GM23338 (cell line): ENCODE results near the gene WDR5B. TPM values are rescaled to one million over a fixed set of nuclear protein-coding genes. Genes with fewer than 3 reads are reported as not detected.

Source experiments
- ATAC-seq: fragments of 200-7000 bp; cut with Tn5 transposase; 3 replicates; pipeline ENCODE4 v1.9.1; 2020
- DNase-seq: peaks from one replicate; pipeline ENCODE4 v3.0.0-alpha.2; 2015; ENCODE audit warnings: low spot score
- H2AFZ ChIP-seq: fragments of 200-600 bp; sonication (generic); 2 replicates; pipeline ENCODE4 v1.8.0; 2016; ENCODE audit warnings: antibody characterized with exemption, mild to moderate bottlenecking, moderate library complexity
- H3F3A ChIP-seq: fragments of 200-600 bp; sonication (generic); replicated peaks from 2 replicates; pipeline ENCODE4 v1.8.0; 2017; ENCODE audit warnings: antibody characterized with exemption, mixed run types, low read depth
- H3K27ac ChIP-seq: fragments of 200-600 bp; sonication (generic); 2 replicates; pipeline ENCODE4 v1.6.1; 2016; ENCODE audit warnings: low read depth
- H3K27me3 ChIP-seq: fragments of 200-600 bp; sonication (generic); 2 replicates; pipeline ENCODE4 v1.8.0; 2016; ENCODE audit warnings: mild to moderate bottlenecking, mixed run types, moderate library complexity; ENCODE audit not compliant: insufficient read depth
- H3K36me3 ChIP-seq: fragments of 200-600 bp; sonication (generic); 2 replicates; pipeline ENCODE4 v1.8.0; 2016; ENCODE audit warnings: mild to moderate bottlenecking; ENCODE audit not compliant: insufficient read depth
- H3K4me1 ChIP-seq: fragments of 200-600 bp; sonication (generic); 2 replicates; pipeline ENCODE4 v1.8.0; 2016; ENCODE audit warnings: mild to moderate bottlenecking, moderate library complexity; ENCODE audit not compliant: insufficient read depth
- H3K4me2 ChIP-seq: fragments of 200-600 bp; sonication (generic); 2 replicates; pipeline ENCODE4 v1.7.1; 2017; ENCODE audit warnings: mixed run types
- H3K4me3 ChIP-seq: fragments of 200-600 bp; sonication (generic); 2 replicates; pipeline ENCODE4 v1.6.1; 2016; ENCODE audit warnings: mixed run types
- H3K79me2 ChIP-seq: fragments of 200-600 bp; sonication (generic); replicated peaks from 2 replicates; pipeline ENCODE4 v1.8.0; 2017; ENCODE audit warnings: mild to moderate bottlenecking; ENCODE audit not compliant: insufficient read depth
- H3K9me2 ChIP-seq: fragments of 200-600 bp; sonication (generic); 2 replicates; pipeline ENCODE4 v1.8.0; 2017; ENCODE audit not compliant: insufficient read depth
- H4K20me1 ChIP-seq: fragments of 200-600 bp; sonication (generic); replicated peaks from 2 replicates; pipeline ENCODE4 v1.8.0; 2017; ENCODE audit warnings: mild to moderate bottlenecking; ENCODE audit not compliant: insufficient read depth
- H3K27ac Mint-ChIP-seq: 2 replicates; pipeline ENCODE4 v1.8.0; 2020; ENCODE audit warnings: inconsistent platforms, mild to moderate bottlenecking, moderate library complexity, mixed read lengths
- H3K27me3 Mint-ChIP-seq: 3 replicates; pipeline ENCODE4 v1.8.0; 2022; ENCODE audit warnings: low read depth, mild to moderate bottlenecking, moderate library complexity, mixed read lengths, inconsistent platforms; ENCODE audit not compliant: insufficient read depth, poor library complexity
- H3K36me3 Mint-ChIP-seq: 3 replicates; pipeline ENCODE4 v1.8.0; 2021; ENCODE audit warnings: low read depth, mild to moderate bottlenecking, inconsistent platforms, moderate library complexity, mixed read lengths
- H3K4me1 Mint-ChIP-seq: 3 replicates; pipeline ENCODE4 v1.8.0; 2020; ENCODE audit warnings: mild to moderate bottlenecking, inconsistent platforms, mixed read lengths
- H3K4me3 Mint-ChIP-seq: 3 replicates; pipeline ENCODE4 v1.8.0; 2021; ENCODE audit warnings: moderate library complexity, mild to moderate bottlenecking, inconsistent platforms, mixed read lengths
- H3K9me3 Mint-ChIP-seq: 3 replicates; pipeline ENCODE4 v1.8.0; 2020; ENCODE audit warnings: moderate library complexity, mild to moderate bottlenecking, inconsistent platforms, mixed read lengths
- CREB1 ChIP-seq: fragments of 250-450 bp; sonication (Bioruptor Pico); IDR thresholded peaks from 2 replicates; pipeline ENCODE4 v1.5.0; 2020; ENCODE audit warnings: low read depth, mild to moderate bottlenecking, moderate library complexity
- EZH2 ChIP-seq: fragments of 200-600 bp; sonication (generic); IDR thresholded peaks from one replicate; pipeline ENCODE4 v1.8.0; 2017; ENCODE audit warnings: antibody characterized with exemption, mild to moderate bottlenecking, low read depth; ENCODE audit not compliant: unreplicated experiment
- EZH2phosphoT487 ChIP-seq: fragments of 200-600 bp; sonication (generic); IDR thresholded peaks from one replicate; pipeline ENCODE4 v1.8.1; 2018; ENCODE audit warnings: antibody characterized with exemption; ENCODE audit not compliant: unreplicated experiment
- JUNB ChIP-seq: IDR thresholded peaks from one replicate; pipeline ENCODE4 v1.6.1; 2016; ENCODE audit warnings: antibody characterized with exemption; ENCODE audit not compliant: unreplicated experiment
- NANOG ChIP-seq: IDR thresholded peaks from 2 replicates; pipeline ENCODE4 v1.6.1; 2016; ENCODE audit warnings: antibody characterized with exemption, borderline replicate concordance
- POLR2AphosphoS5 ChIP-seq: IDR thresholded peaks from 2 replicates; pipeline ENCODE4 v1.6.1; 2016; ENCODE audit warnings: antibody characterized with exemption, low read depth
- STAT1 ChIP-seq: IDR thresholded peaks from one replicate; pipeline ENCODE4 v1.6.1; 2016; ENCODE audit warnings: antibody characterized with exemption; ENCODE audit not compliant: unreplicated experiment
- ZNF114 ChIP-seq: fragments of 250-450 bp; sonication (Bioruptor Pico); IDR thresholded peaks from 2 replicates; pipeline ENCODE4 v1.5.0; 2020; ENCODE audit warnings: mild to moderate bottlenecking, moderate library complexity
- ZNF331 ChIP-seq: fragments of 250-450 bp; sonication (Bioruptor Pico); IDR thresholded peaks from 2 replicates; pipeline ENCODE4 v1.5.0; 2020; ENCODE audit warnings: low read depth, mild to moderate bottlenecking, moderate library complexity
- polyA plus RNA-seq: library from polyadenylated mRNA; unstranded; fragments of >200 nt; fragmentation: Nextera tagmentation; extraction: Ambion mirVana; gene quantifications from 2 replicates; pipeline ENCODE4 v1.2.1, GENCODE V29; 2016
- total RNA-seq: library from RNA; depleted of rRNA; stranded (reverse); fragments of >200 nt; shearing (Covaris generic); gene quantifications from 2 replicates; pipeline ENCODE4 v1.2.3, GENCODE V29; 2014
- TF ChIP-seq, protein P1 (sequence below), 2 experiments: fragments of 200-600 bp in 1 of 2; sonication (generic) in 1 of 2; conservative IDR thresholded peaks; 2 replicates each; pipeline versions ENCODE4 v1.5.1 to v1.6.1; 2016 to 2017; ENCODE audit warnings: antibody characterized with exemption in 2 of 2, low read depth in 2 of 2, mild to moderate bottlenecking in 2 of 2, moderate library complexity in 1 of 2
- TF ChIP-seq, protein P2 (sequence below): IDR thresholded peaks from 2 replicates; pipeline ENCODE4 v1.6.1; 2016; ENCODE audit warnings: antibody characterized with exemption
- TF ChIP-seq, protein P3 (sequence below): IDR thresholded peaks from one replicate; pipeline ENCODE4 v1.6.1; 2018; ENCODE audit warnings: antibody characterized with exemption; ENCODE audit not compliant: unreplicated experiment
- TF ChIP-seq, protein P4 (sequence below): fragments of 250-450 bp; sonication (Bioruptor Pico); IDR thresholded peaks from 2 replicates; pipeline ENCODE4 v1.5.0; 2020; ENCODE audit warnings: mild to moderate bottlenecking, moderate library complexity

The WDR5B gene
- total and polyA plus RNA-seq, 2 experiments from 2014 or later: 0.81 to 2.7 TPM

DNA sequence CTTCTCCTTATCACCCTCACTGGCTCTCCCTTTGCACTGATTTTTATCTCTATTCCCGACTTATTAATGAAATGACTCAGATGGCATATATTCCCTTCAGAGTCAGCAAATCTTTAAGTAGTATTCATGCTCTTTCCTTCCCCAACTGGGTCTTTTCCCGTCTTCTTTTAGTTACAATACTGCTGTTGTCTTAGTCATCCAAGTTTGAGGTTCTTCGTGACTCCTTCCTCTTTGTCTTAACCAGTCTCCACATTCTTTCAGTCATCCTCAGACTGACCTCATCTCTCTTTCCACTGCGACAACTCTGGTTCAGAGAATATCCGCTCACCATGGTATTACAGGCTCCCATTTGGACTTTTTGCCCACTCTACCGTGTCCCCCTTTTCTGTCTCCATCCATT, 12.4 kb downstream of the WDR5B start:
- H3K27me3 Mint-ChIP-seq: no peaks in the 10 kb centered on the region
- Histone ChIP-seq H3K9me2 (no peaks in the 10 kb centered on the region), H3K27me3 (no peaks in the 10 kb centered on the region), H3K4me1 (no peaks in the 10 kb centered on the region), H3K4me3 (no peak overlapping the region), H3K79me2 (no peaks in the 10 kb centered on the region), H3K36me3 (peaks cover 9% of the 10 kb centered on the region), H3F3A (no peaks in the 10 kb centered on the region), H3K4me2 (no peak overlapping the region), H2AFZ (no peak overlapping the region), H4K20me1 (no peaks in the 10 kb centered on the region; the same call in 1 of the 2 replicates), H3K27ac (no peak overlapping the region)
- no peak overlapping the region for H3K27ac Mint-ChIP-seq
- H3K4me3 Mint-ChIP-seq: no peak overlapping the region
- DNase-seq (no peak), ATAC-seq (no peak)
- no peaks in the 10 kb centered on the region; the same call in 1 of the 3 replicates for H3K9me3 Mint-ChIP-seq
- no peaks in the 10 kb centered on the region for H3K4me1 Mint-ChIP-seq
- no peak for TF ChIP-seq ZNF114 (CRISPR knock-in tag)
- no peak for TF ChIP-seq CREB1 (CRISPR knock-in tag)
- TF ChIP-seq, protein P1, sequence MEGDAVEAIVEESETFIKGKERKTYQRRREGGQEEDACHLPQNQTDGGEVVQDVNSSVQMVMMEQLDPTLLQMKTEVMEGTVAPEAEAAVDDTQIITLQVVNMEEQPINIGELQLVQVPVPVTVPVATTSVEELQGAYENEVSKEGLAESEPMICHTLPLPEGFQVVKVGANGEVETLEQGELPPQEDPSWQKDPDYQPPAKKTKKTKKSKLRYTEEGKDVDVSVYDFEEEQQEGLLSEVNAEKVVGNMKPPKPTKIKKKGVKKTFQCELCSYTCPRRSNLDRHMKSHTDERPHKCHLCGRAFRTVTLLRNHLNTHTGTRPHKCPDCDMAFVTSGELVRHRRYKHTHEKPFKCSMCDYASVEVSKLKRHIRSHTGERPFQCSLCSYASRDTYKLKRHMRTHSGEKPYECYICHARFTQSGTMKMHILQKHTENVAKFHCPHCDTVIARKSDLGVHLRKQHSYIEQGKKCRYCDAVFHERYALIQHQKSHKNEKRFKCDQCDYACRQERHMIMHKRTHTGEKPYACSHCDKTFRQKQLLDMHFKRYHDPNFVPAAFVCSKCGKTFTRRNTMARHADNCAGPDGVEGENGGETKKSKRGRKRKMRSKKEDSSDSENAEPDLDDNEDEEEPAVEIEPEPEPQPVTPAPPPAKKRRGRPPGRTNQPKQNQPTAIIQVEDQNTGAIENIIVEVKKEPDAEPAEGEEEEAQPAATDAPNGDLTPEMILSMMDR (conservative IDR thresholded peaks at IDR 0.05; ENCODE audit: low read depth in 2 of 2): no peak
- TF ChIP-seq, protein P2, sequence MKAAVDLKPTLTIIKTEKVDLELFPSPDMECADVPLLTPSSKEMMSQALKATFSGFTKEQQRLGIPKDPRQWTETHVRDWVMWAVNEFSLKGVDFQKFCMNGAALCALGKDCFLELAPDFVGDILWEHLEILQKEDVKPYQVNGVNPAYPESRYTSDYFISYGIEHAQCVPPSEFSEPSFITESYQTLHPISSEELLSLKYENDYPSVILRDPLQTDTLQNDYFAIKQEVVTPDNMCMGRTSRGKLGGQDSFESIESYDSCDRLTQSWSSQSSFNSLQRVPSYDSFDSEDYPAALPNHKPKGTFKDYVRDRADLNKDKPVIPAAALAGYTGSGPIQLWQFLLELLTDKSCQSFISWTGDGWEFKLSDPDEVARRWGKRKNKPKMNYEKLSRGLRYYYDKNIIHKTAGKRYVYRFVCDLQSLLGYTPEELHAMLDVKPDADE: no peak
- TF ChIP-seq, protein P3, sequence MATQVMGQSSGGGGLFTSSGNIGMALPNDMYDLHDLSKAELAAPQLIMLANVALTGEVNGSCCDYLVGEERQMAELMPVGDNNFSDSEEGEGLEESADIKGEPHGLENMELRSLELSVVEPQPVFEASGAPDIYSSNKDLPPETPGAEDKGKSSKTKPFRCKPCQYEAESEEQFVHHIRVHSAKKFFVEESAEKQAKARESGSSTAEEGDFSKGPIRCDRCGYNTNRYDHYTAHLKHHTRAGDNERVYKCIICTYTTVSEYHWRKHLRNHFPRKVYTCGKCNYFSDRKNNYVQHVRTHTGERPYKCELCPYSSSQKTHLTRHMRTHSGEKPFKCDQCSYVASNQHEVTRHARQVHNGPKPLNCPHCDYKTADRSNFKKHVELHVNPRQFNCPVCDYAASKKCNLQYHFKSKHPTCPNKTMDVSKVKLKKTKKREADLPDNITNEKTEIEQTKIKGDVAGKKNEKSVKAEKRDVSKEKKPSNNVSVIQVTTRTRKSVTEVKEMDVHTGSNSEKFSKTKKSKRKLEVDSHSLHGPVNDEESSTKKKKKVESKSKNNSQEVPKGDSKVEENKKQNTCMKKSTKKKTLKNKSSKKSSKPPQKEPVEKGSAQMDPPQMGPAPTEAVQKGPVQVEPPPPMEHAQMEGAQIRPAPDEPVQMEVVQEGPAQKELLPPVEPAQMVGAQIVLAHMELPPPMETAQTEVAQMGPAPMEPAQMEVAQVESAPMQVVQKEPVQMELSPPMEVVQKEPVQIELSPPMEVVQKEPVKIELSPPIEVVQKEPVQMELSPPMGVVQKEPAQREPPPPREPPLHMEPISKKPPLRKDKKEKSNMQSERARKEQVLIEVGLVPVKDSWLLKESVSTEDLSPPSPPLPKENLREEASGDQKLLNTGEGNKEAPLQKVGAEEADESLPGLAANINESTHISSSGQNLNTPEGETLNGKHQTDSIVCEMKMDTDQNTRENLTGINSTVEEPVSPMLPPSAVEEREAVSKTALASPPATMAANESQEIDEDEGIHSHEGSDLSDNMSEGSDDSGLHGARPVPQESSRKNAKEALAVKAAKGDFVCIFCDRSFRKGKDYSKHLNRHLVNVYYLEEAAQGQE: no peak
- TF ChIP-seq POLR2AphosphoS5: no peak
- TF ChIP-seq JUNB: no peak
- no peak for TF ChIP-seq EZH2
- TF ChIP-seq, protein P4, sequence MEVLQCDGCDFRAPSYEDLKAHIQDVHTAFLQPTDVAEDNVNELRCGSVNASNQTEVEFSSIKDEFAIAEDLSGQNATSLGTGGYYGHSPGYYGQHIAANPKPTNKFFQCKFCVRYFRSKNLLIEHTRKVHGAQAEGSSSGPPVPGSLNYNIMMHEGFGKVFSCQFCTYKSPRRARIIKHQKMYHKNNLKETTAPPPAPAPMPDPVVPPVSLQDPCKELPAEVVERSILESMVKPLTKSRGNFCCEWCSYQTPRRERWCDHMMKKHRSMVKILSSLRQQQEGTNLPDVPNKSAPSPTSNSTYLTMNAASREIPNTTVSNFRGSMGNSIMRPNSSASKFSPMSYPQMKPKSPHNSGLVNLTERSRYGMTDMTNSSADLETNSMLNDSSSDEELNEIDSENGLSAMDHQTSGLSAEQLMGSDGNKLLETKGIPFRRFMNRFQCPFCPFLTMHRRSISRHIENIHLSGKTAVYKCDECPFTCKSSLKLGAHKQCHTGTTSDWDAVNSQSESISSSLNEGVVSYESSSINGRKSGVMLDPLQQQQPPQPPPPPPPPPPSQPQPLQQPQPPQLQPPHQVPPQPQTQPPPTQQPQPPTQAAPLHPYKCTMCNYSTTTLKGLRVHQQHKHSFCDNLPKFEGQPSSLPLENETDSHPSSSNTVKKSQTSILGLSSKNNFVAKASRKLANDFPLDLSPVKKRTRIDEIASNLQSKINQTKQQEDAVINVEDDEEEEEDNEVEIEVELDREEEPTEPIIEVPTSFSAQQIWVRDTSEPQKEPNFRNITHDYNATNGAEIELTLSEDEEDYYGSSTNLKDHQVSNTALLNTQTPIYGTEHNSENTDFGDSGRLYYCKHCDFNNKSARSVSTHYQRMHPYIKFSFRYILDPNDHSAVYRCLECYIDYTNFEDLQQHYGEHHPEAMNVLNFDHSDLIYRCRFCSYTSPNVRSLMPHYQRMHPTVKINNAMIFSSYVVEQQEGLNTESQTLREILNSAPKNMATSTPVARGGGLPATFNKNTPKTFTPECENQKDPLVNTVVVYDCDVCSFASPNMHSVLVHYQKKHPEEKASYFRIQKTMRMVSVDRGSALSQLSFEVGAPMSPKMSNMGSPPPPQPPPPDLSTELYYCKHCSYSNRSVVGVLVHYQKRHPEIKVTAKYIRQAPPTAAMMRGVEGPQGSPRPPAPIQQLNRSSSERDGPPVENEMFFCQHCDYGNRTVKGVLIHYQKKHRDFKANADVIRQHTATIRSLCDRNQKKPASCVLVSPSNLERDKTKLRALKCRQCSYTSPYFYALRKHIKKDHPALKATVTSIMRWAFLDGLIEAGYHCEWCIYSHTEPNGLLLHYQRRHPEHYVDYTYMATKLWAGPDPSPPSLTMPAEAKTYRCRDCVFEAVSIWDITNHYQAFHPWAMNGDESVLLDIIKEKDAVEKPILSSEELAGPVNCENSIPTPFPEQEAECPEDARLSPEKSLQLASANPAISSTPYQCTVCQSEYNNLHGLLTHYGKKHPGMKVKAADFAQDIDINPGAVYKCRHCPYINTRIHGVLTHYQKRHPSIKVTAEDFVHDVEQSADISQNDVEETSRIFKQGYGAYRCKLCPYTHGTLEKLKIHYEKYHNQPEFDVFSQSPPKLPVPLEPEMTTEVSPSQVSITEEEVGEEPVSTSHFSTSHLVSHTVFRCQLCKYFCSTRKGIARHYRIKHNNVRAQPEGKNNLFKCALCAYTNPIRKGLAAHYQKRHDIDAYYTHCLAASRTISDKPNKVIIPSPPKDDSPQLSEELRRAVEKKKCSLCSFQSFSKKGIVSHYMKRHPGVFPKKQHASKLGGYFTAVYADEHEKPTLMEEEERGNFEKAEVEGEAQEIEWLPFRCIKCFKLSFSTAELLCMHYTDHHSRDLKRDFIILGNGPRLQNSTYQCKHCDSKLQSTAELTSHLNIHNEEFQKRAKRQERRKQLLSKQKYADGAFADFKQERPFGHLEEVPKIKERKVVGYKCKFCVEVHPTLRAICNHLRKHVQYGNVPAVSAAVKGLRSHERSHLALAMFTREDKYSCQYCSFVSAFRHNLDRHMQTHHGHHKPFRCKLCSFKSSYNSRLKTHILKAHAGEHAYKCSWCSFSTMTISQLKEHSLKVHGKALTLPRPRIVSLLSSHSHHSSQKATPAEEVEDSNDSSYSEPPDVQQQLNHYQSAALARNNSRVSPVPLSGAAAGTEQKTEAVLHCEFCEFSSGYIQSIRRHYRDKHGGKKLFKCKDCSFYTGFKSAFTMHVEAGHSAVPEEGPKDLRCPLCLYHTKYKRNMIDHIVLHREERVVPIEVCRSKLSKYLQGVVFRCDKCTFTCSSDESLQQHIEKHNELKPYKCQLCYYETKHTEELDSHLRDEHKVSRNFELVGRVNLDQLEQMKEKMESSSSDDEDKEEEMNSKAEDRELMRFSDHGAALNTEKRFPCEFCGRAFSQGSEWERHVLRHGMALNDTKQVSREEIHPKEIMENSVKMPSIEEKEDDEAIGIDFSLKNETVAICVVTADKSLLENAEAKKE (CRISPR knock-in tag): no peak
- no peak for TF ChIP-seq STAT1
- no peak for TF ChIP-seq EZH2phosphoT487
- TF ChIP-seq ZNF331: no peak
- no peak for TF ChIP-seq NANOG
- peaks cover 14% of the 10 kb centered on the region; the same call in 1 of the 3 replicates for H3K36me3 Mint-ChIP-seq
